HepG2 (cell line): ENCODE data around the gene NEK9. TPM values are rescaled to one million over a fixed set of nuclear protein-coding genes. Genes with fewer than 3 reads are reported as not detected.

ENCODE experiments used
- ATAC-seq: fragments of 200-7000 bp; cut with Tn5 transposase; 3 replicates; pipeline ENCODE4 v1.9.1; 2020; ENCODE audit warnings: mild to moderate bottlenecking, moderate library complexity
- BruUV-seq: library from RNA; stranded (reverse); fragments of 400-500 nt; replicated peaks from 2 replicates; lab custom pipeline; 2021; lab: Mats Ljungman, UMichigan
- CTCF ChIA-PET: fragments of 300-600 bp; formaldehyde crosslinking; extraction: SDS; loops from one replicate; lab custom pipeline; 2021; ENCODE audit warnings: low total read pairs, inconsistent platforms, low intra/inter-chr PET ratio; lab: Yijun Ruan, JAX
- POLR2A ChIA-PET: fragments of 350-600 bp; sonication (Branson Sonifier 250); formaldehyde crosslinking; loops from one replicate; lab custom pipeline; 2020; ENCODE audit warnings: antibody characterized with exemption, inconsistent platforms; lab: Yijun Ruan, JAX
- DNase-seq: peaks from one replicate; pipeline ENCODE4 v3.0.0-alpha.2; 2015; ENCODE audit warnings: low spot score
- FAIRE-seq: peaks from 3 replicates; lab custom pipeline; 2011; peaks lifted over from hg19 to GRCh38; lab: Jason Lieb, UNC
- H2AFZ ChIP-seq: one replicate; pipeline ENCODE4 v1.6.1; 2011; ENCODE audit warnings: low read length, inconsistent platforms
- H3K27ac ChIP-seq: fragments of 300-600 bp; 3 replicates; pipeline ENCODE4 v1.8.0; 2011; ENCODE audit warnings: mixed run types, mild to moderate bottlenecking, mixed read lengths, low read length, inconsistent platforms; ENCODE audit not compliant: insufficient read depth; ENCODE audit errors: extremely low read length
- H3K27me3 ChIP-seq, 2 experiments: fragments of 200-600 bp in 1 of 2; 2 replicates in 1 of 2; 3 replicates in 1 of 2; pipeline versions ENCODE4 v1.6.0 to v1.8.0; 2011; ENCODE audit warnings: low read length in 2 of 2, mild to moderate bottlenecking in 2 of 2, moderate library complexity in 2 of 2, inconsistent platforms in 1 of 2; ENCODE audit not compliant: insufficient read depth in 2 of 2, control insufficient read depth in 1 of 2
- H3K36me3 ChIP-seq, 2 experiments: fragments of 200-600 bp in 1 of 2; replicated peaks in 1 of 2; 2 replicates in 1 of 2; 3 replicates in 1 of 2; pipeline versions ENCODE4 v1.5.1 to v1.8.0; 2011; ENCODE audit warnings: low read length in 2 of 2, inconsistent platforms in 1 of 2; ENCODE audit not compliant: insufficient read depth in 2 of 2, control insufficient read depth in 1 of 2
- H3K4me1 ChIP-seq: 2 replicates; pipeline ENCODE4 v1.5.1; 2012; ENCODE audit warnings: low read length, inconsistent platforms; ENCODE audit not compliant: insufficient read depth
- H3K4me2 ChIP-seq: 2 replicates; pipeline ENCODE4 v1.6.0; 2011; ENCODE audit warnings: low read depth, low read length, inconsistent platforms
- H3K4me3 ChIP-seq, 3 experiments: fragments of 200-600 bp in 1 of 3; sonication (generic), shearing (Covaris generic) in 1 of 3; replicated peaks in 1 of 3; 2 replicates each; pipeline ENCODE4 v1.5.1; 2011 to 2016; ENCODE audit warnings: low read length in 3 of 3, inconsistent platforms in 2 of 3, low read depth in 2 of 3, mild to moderate bottlenecking in 2 of 3, control low read depth in 1 of 3, mixed read lengths in 1 of 3; ENCODE audit not compliant: insufficient read depth in 1 of 3
- H3K79me2 ChIP-seq: one replicate; pipeline ENCODE4 v1.6.1; 2011; ENCODE audit warnings: low read length, inconsistent platforms; ENCODE audit not compliant: insufficient read depth
- H3K9ac ChIP-seq: 2 replicates; pipeline ENCODE4 v1.6.0; 2011; ENCODE audit warnings: mild to moderate bottlenecking, low read depth, low read length, inconsistent platforms; ENCODE audit not compliant: insufficient read depth
- H3K9me3 ChIP-seq: 2 replicates; pipeline ENCODE4 v1.5.1; 2012; ENCODE audit warnings: mild to moderate bottlenecking, low read length
- H4K20me1 ChIP-seq: 2 replicates; pipeline ENCODE4 v1.6.0; 2011; ENCODE audit warnings: inconsistent platforms, mild to moderate bottlenecking, low read length, moderate library complexity; ENCODE audit not compliant: insufficient read depth
- NCOA1 ChIP-seq: sonication (generic); formaldehyde crosslinking; IDR thresholded peaks from 2 replicates; pipeline ENCODE4 v1.9.0; 2021; ENCODE audit warnings: missing genetic modification reagents
- REST ChIP-seq, 2 experiments: IDR thresholded peaks; 2 replicates each; pipeline ENCODE4 v1.6.1; 2011 to 2012; ENCODE audit warnings: low read length in 2 of 2, borderline replicate concordance in 1 of 2, low read depth in 1 of 2, mild to moderate bottlenecking in 1 of 2, moderate library complexity in 1 of 2
- SCMH1 ChIP-seq: sonication (generic); formaldehyde crosslinking; IDR thresholded peaks from 2 replicates; pipeline ENCODE4 v1.9.0; 2021; ENCODE audit warnings: missing genetic modification reagents, mild to moderate bottlenecking, borderline replicate concordance
- ZNF549 ChIP-seq: sonication (generic); formaldehyde crosslinking; IDR thresholded peaks from 2 replicates; pipeline ENCODE4 v1.5.0; 2020; ENCODE audit warnings: missing genetic modification reagents
- ZNF713 ChIP-seq: sonication (generic); formaldehyde crosslinking; IDR thresholded peaks from 2 replicates; pipeline ENCODE4 v1.4.0; 2020; ENCODE audit warnings: mild to moderate bottlenecking, missing genetic modification reagents
- ZSCAN25 ChIP-seq: sonication (generic); formaldehyde crosslinking; IDR thresholded peaks from 2 replicates; pipeline ENCODE4 v1.8.0; 2022; ENCODE audit warnings: mild to moderate bottlenecking, missing genetic modification reagents
- WGBS: methylation state at CpG from one replicate; pipeline ENCODE4 v1.1.6; 2017; ENCODE audit warnings: low lambda C conversion rate; 5-methylcytosine and 5-hydroxymethylcytosine counted together
- in situ Hi-C: cut with HindIII; loops from 2 replicates; pipeline ENCODE4 v1.10.0; 2017; ENCODE audit warnings: low pct_unique_long_range_greater_than_20kb; ENCODE audit not compliant: extremely low pct_ligation_motif_present
- intact Hi-C: fragments of 100-400 bp; cut with micrococcal nuclease; formaldehyde crosslinking; loops from one replicate; pipeline ENCODE4 v1.10.0; 2022; ENCODE audit not compliant: unreplicated experiment
- polyA plus RNA-seq, 8 experiments: library from polyadenylated mRNA; depleted of rRNA in 3 of 8; stranded (reverse) in 7 of 8; unstranded in 1 of 8; fragments of >200 nt; fragmentation: Illumina TruSeq in 4 of 8; extraction: Trizol in 4 of 8; gene quantifications; 2 replicates each; pipeline versions ENCODE4 v1.2.1 to v1.2.3, GENCODE V29; 2011 to 2016; ENCODE audit warnings: low read depth in 4 of 8, missing spikeins in 1 of 8, mixed read lengths in 1 of 8; ENCODE audit not compliant: insufficient read depth in 1 of 8
- total RNA-seq, 5 experiments: library from RNA; depleted of rRNA; stranded (reverse); fragments of >200 nt; fragmentation: Illumina TruSeq; extraction: Trizol; gene quantifications; 2 replicates each; pipeline ENCODE4 v1.2.3, GENCODE V29; 2016; ENCODE audit warnings: low read depth in 1 of 5

NEK9 gene
- total and polyA plus RNA-seq, 2 of the 13 experiments (the other 11 are each of a cell fraction or from before 2014, with no cell fraction given), result 16.5 to 27.3 TPM

DNA sequence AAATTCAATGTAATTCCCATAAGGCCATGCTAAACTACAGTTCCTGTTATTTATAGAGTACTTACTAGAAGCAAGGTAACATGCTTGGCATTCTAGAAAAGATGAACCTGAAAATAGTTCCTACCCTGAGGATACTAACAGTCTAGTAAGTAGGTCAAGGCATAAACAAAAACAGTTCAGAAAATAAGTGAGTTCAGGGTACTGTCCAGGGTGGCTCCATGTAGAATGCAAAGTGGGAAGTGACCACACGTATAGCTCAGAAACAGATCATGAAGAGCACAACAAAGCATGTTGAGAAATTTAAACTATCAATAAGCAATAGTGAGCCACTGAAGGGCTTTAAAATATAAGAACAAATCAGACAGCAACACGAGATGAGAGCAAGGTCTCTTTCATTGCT lies 47.2 kb upstream of the NEK9 start:
- 53% methylated on average over 2 of the region's 2 CpGs for WGBS
- H3K36me3 ChIP-seq, result peaks cover 0 to 7% of the 10 kb centered on the region in 2 experiments; a peak in 2 of 5 replicates
- no peaks in the 10 kb centered on the region for H3K9me3 ChIP-seq
- H3K4me1 ChIP-seq, result peaks cover 48% of the 10 kb centered on the region
- peak overlapping the region; percentile 83 to 98 (median 93); a peak in 1 of 6 replicates for H3K4me3 ChIP-seq
- no peak for DNase-seq
- no peak overlapping the region for H2AFZ ChIP-seq
- H3K79me2 ChIP-seq, result peaks cover 70% of the 10 kb centered on the region
- CTCF ChIA-PET, result no interaction called here
- intact Hi-C loops, result loop anchor here (1.0 kb wide), 1 partner anchor 27 kb away; no protein-coding TSS in a partner anchor
- TF ChIP-seq REST (IDR thresholded peaks at IDR 0.05; ENCODE audit: borderline replicate concordance in 1 of 2, low read depth in 1 of 2, low read length in 2 of 2) (peak in 1 of 2 experiments; percentile 62; a peak in 1 of 4 replicates), ZNF713 (no peak), ZSCAN25 (CRISPR knock-in tag) (no peak), ZNF549 (CRISPR knock-in tag) (no peak), NCOA1 (CRISPR knock-in tag) (no peak), SCMH1 (CRISPR knock-in tag) (no peak)
- TF ChIP-seq, all 625 proteins: peak for 1
- Histone ChIP-seq H3K27ac (no peak overlapping the region), H4K20me1 (peaks cover 19% of the 10 kb centered on the region; the same call in 1 of the 2 replicates), H3K9ac (no peak overlapping the region; the same call in 1 of the 2 replicates), H3K4me2 (peak overlapping the region; percentile 82), H3K27me3 (no peaks in the 10 kb centered on the region; a peak in 1 of 5 replicates)
- FAIRE-seq, result no peak
- in situ Hi-C loops, result no loop called here
- POLR2A ChIA-PET, result interaction anchor here (0.7 kb wide), 1 partner anchor 345 kb away, joined by 3 read pairs; no protein-coding TSS in a partner anchor
- ATAC-seq, result no peak
- no TSS peak for BruUV-seq
